8988T (cell line): ENCODE data around the gene RBAK.
"Not testable (repeated sequence)": the region's sequence is repeated elsewhere in the genome, so short reads cannot be mapped to it uniquely, and the experiment has no call there.

Source experiments
- DNase-seq: peaks from one replicate; pipeline ENCODE4 v3.0.0; 2011

RBAK gene

DNA sequence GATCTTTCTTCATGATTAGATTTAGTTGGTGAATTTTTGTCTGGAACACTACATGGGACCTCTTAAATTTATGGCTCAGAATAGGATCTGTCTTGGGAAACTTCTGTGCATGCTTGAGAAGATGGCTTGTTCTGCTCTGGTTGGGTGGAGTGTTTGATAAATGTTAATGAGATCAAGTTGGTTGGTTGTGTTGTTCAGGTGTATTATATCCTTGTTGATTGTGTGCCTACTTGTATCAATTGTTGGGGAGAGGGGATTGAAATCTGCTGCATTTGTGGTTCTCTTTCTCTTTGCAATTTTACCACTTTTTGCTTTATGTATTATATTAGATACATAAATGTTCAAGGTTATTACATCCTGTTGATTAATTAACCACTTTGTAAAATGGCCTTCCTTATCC is 6.1 kb downstream of the RBAK start:
- DNase-seq: not testable (repeated sequence)

DNA sequence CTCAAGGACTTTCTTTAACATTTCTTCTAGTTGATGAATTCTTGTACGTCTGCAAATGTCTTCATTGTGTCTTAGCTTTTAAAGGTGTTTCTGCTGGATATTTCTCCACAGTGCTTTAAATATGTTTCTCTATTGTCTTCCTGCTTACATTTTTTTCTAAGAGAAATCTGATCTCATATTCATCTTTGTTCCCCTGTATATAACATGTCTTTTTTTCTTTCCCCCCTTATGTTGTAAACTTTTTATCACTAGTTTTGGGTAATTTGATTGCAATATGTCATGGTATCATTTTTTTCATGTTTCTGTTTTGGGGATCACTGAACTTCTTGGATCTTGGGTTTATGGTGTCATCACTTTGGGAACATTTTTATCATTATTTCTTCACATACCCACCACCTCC is 7.5 kb downstream of the RBAK start:
- DNase-seq: no peak

DNA sequence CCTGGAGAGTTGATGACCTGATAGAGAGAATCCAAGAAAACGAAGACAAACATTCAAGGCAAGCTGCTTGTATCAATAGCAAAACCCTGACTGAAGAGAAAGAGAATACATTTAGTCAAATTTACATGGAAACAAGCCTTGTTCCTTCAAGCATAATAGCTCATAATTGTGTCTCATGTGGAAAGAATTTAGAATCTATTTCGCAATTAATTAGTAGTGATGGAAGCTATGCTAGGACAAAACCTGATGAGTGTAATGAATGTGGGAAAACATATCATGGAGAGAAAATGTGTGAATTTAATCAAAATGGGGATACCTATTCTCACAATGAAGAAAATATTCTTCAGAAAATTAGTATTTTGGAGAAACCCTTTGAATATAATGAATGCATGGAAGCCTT is 18.0 kb downstream of the RBAK start:
- DNase-seq: no peak

DNA sequence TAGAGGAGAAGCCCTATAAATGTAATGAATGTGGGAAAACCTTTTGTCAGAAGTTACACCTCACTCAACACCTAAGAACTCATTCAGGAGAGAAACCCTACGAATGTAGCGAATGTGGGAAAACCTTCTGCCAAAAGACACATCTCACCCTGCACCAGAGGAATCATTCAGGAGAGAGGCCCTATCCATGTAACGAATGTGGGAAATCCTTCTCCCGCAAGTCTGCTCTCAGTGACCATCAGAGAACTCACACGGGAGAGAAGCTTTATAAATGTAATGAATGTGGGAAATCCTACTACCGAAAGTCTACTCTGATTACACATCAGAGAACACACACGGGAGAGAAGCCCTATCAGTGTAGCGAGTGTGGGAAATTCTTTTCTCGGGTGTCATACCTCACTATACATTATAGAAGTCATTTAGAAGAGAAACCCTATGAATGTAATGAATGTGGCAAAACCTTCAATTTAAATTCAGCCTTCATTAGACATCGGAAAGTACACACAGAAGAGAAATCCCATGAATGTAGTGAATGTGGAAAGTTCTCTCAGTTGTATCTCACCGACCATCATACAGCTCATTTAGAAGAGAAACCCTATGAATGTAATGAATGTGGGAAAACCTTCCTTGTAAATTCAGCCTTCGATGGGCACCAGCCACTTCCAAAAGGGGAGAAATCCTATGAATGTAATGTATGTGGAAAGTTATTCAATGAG is 18.9 kb downstream of the RBAK start:
- no peak for DNase-seq

DNA sequence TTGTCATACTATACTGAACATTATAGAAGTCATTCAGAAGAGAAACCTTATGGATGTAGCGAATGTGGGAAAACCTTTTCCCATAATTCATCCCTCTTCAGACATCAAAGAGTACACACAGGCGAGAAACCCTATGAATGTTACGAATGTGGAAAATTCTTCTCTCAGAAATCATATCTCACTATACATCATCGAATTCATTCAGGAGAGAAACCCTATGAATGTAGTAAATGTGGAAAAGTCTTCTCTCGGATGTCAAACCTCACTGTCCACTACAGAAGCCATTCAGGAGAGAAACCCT is 19.4 kb downstream of the RBAK start:
- DNase-seq: no peak

DNA sequence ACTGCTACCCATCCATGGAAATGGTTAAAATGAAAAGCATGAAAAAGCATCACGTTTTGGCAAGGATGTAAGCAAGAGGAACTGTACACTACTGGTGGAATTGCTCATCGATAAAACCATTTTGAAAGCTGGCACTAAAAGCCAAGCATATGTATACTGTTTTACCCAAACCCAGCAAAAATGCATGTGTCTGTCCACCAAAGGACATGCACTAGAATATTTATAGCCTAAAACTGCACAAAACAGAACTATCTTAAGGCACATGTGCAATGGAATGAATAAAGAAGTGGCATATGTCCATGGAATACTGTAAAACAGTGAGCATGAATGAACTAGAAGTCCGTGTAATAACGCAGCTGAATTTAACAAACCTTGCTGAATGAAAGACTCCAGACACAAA is 22.9 kb downstream of the RBAK start:
- DNase-seq: no peak

DNA sequence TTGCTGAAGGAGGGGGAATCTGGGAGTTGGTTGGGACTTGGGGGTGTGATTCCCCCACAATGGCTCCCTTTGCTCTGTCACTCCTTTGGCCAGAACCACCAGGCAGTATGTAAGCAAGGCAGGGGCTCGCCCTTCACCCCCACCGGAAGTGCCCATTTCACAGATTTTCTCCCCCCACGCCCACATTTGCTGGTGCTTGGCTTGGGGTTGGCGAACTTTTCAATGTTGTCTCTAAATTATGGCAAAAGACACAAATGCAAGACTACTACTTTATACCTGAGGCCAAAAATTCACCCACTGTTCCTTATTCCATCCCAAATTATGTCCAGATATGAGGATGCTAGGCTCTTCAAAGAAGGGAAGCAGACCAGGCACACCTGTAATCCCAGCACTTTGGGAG is 24.5 kb downstream of the RBAK start:
- no peak for DNase-seq

DNA sequence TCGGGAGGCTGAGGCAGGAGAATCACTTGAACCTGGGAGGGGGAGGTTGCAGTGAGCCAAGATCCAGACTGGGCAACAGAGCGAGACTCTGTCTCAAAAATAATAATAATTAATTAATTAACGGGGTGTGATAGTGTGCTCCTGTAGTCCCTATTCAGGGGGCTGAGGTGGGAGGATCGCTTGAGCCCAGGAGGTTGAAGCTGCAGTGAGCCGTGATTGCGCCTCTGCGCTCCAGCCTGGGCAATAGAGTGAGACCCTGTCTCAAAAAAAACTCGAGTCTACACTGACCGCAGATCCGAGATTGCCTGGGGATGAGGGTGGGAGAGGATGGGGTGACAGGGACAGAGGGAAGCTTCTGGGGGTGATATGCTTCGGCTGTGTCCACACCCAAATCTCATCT is 29.5 kb downstream of the RBAK start:
- not testable (repeated sequence) for DNase-seq

DNA sequence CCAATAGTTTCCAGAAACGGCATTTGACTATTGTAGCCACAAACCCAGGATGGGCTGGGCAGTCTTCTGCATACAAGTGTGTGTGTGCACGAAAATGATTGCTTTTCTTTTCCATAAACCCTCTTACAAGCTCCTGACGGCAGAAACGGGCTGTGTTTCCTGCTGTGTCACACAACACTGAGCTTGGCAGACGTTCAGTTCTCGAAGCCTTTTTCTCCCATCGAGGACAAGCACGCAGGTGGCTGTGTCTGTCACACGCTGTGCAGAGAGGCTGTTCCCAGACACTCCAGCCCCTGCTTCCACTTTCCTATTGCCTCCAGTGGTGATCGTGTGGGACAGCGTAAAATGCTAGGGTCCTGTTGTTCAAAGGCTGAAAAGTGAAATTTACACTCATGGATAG is 32.1 kb downstream of the RBAK start:
- DNase-seq: no peak

DNA sequence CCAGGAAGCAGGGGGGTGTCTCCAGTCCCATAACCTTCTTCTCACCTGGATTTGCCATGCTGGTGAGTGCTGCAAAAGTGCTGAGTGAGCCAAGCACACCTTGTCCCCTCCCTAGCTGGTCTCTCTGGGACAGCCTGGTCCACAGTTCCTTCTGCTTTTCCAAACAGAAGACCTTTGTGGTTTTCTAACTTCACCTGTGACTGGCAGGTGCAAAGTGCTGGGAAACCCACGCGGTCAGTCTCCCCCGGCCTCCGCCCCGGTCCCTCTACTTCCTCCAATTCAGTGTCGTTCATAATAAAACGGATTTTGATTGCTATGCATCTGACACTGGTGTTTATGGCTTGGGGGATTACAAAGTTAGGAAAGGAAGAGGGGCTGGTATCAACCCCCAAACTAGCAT is 37.1 kb downstream of the RBAK start:
- no peak for DNase-seq

DNA sequence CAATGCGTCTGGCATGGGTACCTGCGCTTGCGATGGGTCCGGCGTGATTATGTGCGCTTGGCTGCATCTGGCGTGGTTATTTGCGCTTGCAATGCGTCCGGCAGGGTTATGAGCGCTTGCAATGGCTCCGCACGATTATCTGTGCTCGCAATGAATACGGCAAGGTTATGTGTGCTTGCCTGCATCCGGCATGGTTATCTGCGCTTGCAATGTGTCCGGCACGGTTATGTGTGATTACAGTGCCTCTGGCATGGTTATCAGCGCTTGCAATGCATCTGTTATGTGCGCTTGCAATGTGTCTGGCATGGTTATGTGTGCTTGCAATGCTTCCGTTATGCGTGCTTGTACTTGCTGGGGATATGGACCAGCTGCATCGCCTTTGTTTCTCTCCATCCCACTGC is 37.7 kb downstream of the RBAK start:
- DNase-seq: no peak

DNA sequence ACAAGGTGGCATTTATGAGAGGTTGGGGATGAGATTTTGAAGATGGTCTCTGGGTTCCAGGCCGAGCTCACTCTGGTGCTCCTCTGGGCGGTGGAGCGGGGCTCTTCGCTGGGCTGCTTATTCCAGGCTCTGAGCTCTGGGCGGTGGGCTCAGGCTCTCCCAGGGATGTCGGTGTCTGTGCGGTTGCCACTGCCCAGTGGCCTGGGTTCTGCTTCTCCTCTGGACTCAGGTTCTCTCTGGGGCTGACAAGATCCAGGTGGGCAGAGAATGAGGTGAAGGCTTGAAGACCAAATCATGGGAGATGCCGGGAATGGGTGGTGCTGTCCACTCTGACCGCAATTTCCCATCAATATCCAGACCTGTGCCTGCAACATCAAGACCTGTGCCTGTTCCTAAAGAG is 40.6 kb downstream of the RBAK start:
- DNase-seq: no peak

DNA sequence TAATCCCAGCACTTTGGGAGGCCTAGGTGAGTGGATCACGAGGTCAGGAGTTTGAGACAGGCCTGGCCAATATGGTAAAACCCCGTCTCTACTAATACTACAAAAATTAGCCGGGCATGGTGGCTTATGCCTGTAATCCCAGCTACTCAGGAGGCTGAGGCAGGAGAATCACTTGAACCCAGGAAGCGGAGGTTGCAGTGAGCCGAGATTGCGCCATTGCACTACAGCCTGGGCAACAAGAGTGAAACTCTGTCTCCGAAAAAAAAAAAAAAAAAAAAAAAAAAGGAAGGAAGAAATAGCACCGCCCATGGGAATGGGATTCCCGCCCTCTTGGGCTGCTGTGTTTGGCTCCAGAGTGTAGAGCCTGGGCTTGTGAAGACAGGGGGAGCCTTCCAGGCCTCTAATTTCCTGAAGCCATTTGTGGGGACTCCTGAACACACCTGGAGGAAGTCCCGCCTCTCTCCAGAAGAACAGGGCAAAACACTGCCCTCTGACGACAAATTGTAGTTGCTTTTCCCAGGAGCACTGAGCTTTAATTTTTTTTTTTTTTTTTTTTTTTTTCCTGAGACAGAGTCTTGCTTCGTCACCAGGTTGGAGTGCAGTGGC is 42.7 kb downstream of the RBAK start:
- DNase-seq: not testable (repeated sequence)

DNA sequence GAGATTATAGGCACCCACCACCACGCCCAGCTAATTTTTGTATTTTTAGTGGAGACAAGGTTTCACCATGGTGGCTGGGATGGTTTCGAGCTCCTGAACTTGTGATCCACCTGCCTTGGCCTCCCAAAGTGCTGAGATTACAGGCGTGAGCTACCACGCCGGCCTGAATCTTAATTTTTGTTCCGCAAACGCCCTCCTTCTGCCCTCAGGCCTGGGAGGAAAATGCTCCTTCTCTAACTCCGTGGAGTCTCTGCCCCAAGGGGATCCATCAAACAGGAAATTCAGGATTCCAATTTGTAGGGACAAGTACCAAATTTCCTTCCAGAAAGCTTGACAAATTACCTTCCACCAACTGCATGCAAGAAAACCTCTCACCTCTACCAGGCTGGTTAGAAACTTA is 43.2 kb downstream of the RBAK start:
- no peak for DNase-seq

DNA sequence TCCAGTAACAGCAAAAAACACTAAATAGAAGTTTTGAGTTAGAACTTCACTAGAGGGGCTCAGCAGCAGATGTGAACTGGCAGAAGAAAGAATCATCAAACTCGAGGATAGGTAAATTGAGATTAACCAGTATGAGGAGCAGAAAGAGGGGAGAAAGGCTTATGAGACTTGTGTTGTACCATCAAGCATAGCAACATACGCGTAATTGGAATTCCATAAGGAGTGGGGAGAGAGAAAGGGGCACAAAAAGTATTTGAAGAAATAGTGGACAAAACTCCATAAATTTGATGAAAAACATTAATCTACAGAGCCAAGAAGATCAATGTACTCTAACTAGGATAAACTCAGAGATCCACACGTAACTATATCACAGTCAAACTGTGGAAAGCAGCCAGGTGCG is 48.3 kb downstream of the RBAK start:
- no peak for DNase-seq

DNA sequence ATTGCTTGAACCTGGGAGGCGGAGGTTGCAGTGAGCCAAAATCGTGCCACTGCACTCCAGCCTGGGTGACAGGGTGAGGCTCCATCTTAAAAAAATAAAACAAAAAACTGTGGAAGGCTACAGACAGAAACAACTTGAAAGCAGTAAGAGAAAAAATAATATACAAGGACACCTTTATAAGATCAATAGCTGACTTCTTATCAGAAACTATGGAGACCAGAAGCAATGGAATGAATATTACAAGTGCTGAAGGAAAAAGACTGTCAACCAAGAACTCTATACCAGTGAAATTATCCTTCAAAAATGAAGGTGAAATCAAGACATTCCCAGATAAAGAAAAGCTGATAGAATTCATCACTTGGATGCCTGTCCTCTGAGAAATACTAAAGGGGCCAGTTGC is 49.0 kb downstream of the RBAK start:
- DNase-seq: no peak

DNA sequence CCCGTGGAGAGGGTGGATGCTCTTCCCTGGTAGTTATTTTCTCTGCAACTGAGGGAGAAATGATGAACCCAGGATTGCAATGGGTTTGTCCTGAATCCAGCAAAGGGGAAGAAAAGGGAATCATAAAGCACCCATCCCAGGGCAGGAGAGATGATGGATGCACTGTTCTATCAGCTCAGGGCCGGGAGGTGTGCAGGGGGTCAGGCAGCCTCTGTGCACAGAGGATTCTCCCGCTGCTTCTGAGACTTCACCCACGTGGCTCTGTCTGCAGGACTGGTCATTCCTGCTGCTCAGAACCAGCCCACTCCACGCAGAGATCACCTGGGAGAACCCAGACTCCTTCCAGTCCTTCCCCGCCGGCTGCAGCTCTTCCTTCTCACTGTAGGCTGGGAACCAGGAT is 70.7 kb downstream of the RBAK start:
- DNase-seq: no peak

DNA sequence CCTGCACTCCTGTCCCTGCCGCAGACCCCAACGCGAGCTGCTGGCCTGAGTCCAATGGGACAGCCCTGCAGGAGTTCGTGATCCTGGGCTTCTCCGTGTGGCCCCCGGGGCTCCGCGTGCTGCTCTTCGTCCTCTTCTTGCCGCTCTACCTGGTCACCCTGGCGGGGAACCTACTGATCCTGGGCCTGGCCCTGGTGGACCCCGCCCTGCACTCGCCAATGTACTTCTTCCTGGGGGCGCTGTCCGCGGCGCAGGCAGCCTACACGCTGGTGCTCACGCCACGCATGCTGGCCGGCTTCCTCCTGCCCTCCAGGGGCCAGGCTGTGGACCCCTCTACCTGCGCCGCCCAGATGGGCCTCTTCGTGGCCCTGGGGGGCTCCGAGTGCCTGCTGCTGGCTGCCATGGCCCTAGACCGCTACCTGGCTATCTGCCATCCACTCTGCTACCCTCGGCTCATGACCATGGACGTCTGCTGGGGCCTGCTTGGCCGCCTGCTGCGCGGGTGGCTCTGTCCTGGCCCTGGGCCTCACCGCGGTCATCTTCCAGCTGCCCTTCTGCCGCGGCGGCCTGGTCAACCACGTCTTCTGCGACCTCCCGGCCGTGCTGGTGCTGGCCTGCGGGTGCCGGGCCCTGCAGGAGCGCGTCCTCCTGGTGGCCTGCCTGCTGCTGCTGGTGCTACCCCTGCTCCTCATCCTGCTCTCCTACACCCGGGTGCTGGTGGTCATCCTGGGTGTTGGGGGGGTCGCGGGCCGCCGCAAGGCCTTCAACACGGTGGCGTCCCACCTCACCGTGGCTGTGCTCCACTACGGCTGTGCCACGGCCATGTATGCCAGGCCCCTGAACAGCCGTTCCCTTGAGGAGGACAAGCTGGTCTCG is 71.7 kb downstream of the RBAK start:
- DNase-seq: no peak
